GM18907 (cell line): ENCODE data around the gene RALBP1.

Experiments used
- ATAC-seq: cut with Tn5 transposase; IDR thresholded peaks from one replicate; pipeline ENCODE4 v1.9.1; 2021; ENCODE audit warnings: mild to moderate bottlenecking, moderate library complexity; ENCODE audit not compliant: unreplicated experiment

Gene RALBP1

DNA sequence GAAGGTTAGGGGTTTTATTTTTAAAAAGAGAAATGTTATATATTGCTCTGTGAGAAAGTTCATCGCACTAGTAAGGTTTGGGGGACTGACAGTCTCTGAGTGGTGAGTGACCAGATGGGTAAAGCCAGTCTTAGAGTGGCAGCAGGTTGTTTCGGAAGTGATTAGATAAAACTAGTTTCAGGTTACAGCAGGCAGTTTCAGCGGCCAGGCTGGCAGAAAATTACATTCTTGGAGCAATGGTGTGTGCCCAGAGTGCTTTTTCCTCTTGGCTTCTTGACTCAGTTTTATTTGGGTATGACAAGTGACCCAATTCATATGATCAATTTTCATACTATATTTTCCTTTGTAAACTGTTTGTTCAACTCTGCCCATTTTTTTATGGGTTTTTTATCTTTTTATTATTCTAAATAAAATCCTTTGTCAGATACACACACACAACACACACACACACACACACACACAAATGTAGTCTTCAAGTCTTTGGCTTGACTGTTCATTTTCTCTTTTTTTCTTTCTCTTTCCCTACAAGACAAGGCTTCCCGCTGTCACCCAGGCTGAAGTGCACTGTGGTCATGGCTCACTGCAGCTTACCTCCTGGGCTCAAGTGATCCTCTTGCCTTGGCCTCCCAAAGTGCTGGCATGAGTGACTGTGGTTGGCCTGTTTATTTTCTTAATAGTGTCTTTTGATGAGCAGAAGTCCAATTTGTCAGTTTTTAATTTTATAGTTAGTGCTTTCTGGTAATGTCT lies 30.9 kb downstream of the RALBP1 start:
- no peak for ATAC-seq

DNA sequence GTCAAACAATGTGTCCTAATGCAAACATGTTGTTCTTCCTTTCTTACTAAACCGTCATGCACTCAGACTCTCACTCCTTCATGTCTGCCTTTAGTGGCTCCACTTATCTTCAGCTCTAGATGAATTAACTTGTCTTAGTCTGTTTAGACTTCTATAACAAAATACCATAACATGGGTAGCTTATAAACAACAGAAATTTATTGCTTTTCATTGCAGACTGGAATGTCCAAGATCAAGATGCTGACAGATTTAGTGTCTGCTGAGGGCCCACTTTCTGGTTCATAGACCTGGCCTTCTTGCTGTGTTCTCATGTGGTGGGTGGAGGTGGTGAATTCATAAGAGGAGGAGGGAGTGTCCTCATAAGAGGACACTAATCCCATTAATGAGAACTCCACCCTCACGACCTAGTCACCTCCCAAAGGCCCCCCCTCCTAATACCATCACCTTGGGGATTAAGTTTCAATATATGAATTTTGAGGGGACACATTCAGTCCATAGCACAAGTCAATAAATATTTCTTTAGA lies 32.3 kb downstream of the RALBP1 start:
- ATAC-seq = no peak

DNA sequence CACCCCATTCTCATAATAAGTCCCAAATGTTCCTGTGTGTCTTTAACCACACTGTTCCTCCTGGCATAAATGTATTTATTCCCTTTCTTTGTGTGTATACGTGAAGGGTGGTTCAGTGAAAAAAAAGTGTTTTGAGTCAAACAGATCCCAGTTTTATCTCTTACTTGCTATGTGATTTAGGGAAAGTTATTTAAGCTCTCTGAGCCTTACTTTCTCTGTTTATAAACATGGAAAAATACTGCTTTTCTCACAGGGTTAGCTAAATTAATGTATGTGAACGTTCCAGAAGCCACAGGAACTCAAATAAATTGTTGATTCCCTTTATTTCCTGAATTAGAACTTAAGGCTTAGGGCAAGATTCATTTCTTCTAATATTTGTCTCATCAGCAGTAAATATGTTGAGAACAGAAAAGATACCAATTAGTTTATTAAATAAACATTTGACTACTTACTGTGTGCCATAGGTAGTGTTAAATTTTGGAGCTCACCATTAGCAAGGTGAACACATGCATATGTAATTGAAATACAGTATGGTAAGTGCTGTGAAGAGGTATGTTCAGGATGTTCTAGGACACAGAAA lies 33.2 kb downstream of the RALBP1 start:
- ATAC-seq = no peak

DNA sequence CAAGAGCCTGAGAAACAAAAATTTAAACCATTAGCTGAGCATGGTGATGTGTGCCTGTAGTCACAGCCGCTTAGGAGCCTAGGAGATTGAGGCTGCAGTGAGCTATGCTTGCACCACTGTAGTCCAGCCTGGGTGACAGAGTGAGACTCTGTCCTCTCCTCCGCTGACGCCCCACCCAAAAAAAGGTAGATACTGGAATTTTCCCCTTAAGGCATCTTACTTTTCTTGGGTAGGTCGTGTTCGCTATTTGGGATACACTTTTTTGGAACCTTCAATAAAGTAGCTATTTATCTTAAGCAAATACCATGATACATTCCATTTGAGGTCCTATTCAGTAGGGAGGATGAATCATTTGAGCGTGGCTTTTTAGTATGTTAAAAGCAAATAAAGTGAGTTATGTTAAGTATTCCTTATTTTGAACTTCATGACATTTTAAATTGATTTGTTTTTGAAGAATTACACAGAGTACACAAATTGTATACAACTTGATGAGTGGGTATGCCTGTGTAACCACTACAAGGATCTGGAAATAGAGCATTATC lies 38.7 kb downstream of the RALBP1 start:
- no peak for ATAC-seq

DNA sequence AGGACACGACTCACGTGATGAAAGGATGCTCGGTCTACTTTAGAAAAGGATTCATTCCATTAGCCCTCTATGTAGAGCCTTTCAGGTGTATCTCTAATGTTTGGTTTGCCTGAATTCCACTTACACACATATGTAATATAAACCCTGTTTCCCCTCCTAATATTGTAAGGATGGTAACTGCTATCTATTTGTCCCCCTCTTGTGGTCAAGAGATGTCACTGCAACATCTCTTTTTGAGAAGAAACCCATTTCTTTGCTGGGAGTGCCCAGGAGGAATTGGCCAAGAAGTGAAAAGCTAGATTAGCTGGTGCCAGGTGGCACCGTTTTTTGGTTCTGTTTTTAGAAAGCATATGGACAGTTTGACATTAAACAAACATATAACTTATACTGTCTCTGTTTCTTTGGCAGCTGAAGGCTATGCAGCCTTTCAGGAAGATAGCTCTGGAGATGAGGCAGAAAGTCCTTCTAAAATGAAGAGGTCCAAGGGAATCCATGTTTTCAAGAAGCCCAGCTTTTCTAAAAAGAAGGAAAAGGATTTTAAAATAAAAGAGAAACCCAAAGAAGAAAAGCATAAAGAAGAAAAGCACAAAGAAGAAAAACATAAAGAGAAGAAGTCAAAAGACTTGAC lies 41.2 kb downstream of the RALBP1 start:
- ATAC-seq = no peak

DNA sequence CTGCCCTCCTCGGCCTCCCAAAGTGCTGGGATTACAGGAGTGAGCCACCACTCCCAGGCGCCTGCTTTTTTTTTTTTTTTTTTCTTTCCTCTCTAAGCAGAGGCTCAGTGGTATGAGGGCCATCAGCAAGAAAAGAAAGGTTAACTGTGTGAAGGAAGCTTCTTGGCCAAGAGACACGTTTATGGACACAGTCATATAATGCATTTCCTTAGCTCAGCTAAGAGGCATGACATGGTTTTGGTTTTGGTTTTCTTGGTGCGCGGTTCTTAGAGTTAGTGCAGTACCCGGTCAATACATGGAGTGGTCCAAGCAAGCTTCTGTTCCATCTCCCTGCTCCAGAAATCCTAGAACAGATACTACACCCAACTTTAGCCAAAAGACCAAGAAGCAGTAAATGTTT lies 42.6 kb downstream of the RALBP1 start:
- ATAC-seq = no peak

DNA sequence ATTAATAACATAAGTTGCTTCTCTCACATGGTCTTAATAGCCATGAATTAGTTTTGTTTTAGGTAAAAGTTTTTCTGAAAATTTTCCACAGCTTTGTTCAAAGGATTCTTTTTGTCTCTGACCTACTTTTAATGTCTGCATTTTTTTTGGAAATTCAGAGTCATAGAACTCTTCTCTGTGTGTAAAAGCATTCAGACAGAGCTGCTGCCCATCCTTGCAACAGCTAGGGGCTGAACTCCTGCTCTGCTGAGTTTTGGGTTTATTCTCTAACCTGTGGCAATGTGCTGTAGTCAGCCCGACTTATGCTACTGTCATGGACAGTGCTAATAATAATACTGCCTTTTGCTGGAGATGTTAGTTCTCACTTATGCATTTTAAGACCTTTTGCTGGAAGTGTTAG lies 44.1 kb downstream of the RALBP1 start:
- ATAC-seq = no peak

DNA sequence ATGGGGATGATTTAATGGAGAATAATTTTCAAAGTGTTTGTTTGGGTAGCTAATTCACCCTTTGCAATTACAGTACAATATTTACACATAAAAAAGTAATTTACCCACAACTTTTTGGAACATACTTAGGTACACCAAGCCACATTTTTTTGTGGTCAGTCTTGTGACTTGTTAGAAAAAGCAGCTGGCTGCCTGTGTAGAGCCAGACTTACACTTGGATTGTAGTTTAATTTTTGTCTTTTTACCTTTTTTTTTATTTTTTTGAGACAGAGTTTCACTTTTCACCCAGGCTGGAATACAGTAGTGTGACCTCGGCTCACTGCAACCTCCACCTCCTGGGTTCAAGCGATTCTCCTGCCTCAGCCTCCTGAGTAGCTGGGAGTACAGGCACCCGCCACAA lies 45.4 kb downstream of the RALBP1 start:
- no peak for ATAC-seq

DNA sequence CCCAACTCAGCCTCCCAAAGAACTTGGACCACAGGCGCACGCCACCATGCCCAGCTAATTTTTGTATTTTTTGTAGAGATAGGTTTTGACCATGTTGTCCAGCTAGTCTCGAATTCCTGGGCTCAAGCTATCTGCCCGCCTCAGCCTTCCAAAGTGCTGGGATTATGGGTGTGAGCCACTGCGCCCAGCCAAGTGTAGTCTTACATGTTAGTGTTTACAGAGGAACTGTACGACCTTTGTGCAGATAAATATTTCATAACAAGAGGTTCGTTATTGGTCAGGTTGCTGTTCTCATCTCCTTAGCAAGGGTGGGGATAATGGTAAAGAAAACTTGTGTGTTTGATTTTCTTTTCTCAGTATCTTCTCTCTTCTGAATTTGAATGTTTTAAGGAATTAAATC lies 46.5 kb downstream of the RALBP1 start:
- no peak for ATAC-seq

DNA sequence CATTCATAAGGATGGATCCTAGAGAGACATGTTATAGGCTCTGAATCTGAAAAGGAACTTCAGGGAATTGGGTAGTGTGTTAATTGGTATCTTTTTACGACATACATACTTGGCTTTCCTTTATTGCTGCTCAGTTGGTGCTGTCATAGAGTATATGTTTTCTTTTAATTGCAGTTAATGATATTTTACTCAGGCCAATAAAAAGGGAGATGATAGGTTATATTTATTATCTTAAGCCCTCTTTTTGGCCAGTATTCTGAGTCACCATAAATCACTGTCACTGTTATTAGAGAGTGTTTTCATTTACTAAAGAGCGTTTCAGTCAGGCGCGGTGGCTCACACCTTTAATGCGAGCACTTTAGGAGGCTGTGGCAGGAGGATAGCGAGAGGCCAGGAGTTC lies 47.6 kb downstream of the RALBP1 start:
- no peak for ATAC-seq

DNA sequence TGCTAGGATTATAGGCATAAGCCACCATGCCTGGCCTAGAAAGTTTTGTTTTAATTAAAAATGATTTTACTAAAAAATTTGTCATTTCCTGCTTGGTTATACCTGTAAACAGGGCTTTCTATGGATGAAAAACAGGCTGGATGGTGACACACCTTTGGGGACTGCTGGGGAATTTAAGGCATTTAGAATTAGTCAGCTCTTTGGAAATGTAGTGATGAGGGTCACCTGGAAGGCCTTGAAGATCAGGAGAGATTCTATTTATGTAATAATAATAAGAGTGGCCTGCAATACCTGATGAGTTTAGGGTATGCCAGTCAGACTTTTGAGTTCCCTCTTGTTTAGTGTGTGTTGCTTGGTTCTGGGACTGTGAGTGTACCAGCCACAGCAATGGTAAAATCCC lies 51.1 kb downstream of the RALBP1 start:
- ATAC-seq = no peak

DNA sequence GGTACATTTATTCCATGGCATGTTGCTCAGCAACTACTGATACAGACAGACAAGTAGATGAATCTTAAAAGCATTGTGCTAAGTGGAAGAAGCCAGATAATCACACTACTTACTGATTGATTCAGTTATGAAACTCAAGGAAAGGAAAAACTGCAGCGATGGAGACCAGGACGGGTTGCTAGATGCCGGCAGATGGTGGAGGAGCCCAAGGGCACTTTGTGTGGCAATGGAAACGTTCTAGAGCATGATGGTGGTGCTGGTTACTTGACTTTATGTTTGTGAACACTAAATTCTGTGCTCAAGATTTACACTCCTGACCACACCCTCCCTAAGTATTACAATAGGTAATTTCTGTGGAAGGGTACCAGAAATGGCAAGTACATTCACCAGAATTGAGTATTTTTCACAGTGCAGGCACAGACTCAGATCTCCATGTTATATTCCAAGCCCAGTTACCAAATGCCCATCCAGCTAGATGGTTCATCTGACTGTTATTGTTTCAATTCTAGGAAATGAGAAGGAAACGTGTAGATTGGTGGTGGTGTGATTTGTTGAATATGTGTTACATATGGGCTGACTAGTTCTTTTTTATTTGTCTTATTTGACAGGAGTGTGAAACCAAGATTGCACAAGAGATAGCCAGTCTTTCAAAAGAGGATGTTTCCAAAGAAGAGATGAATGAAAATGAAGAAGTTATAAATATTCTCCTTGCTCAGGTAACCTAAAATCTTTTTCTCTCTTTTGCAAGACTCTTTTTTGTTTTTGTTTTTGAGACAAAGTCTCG lies 55.1 kb downstream of the RALBP1 start:
- no peak for ATAC-seq

DNA sequence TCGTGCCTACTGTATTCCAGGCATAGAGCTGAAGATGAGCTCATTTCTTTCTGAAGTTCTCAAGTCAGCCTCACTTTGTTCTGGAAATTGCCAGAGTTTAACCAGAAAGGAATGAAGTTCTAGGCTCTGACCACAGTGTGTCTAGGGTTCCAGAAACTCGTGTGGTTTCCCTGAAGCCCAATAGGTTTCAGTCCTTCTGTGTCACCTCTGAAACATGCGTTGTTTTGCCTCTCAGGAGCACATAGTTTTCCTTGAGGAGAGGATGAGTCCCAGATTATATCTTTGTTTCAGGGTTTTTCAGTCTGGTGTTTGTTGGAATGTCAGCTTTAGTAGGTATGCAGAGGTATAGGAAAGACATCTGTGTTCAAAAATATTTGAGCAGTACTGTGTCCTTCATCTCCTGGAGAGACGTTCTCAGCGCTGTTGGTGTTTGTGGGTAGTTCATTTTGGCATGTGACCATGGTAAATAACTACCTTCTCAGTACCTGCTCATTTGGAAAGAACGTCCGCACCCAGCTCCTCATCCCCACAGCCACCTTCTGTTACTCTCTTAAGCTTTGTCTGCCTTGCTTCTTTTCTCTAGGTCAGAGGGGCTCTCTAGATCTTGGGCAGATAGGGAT lies 56.6 kb downstream of the RALBP1 start:
- no peak for ATAC-seq

DNA sequence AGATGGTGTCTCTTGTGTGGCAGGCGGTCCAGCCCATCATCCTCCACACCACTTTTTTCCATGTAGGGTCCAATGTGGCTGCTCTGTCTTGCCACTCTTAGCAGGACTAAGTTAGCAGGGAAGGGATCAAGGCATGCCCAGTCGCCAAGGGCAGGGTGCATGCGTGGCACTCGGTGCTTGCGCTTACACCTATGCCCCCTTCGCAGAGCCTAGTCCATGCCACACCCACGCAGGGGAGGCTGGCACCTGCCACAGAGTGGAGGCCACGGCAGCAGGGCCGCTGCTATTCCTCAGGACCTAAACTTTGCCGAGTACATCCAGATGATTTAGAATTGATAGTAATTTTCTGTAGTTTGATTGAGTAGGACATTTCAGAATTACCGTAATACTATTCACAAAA lies 59.5 kb downstream of the RALBP1 start:
- no peak for ATAC-seq

DNA sequence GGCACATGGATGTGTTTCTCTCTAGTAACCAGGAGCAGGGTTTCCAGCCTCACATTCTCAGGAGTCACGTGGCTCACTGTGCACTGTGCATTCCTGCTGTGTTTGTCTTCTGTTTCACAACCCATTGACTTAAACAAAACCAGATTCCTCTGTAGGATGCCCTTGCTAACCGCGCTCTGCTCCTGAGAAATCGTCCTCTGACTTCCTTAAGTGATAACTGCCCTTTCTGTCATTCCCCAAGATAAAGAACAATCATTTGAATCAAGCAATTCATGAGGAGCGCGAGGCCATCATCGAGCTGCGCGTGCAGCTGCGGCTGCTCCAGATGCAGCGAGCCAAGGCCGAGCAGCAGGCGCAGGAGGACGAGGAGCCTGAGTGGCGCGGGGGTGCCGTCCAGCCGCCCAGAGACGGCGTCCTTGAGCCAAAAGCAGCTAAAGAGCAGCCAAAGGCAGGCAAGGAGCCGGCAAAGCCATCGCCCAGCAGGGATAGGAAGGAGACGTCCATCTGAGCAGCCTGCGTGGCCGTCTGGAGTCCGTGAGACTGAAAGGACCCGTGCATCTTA lies 60.2 kb downstream of the RALBP1 start:
- ATAC-seq = no peak

DNA sequence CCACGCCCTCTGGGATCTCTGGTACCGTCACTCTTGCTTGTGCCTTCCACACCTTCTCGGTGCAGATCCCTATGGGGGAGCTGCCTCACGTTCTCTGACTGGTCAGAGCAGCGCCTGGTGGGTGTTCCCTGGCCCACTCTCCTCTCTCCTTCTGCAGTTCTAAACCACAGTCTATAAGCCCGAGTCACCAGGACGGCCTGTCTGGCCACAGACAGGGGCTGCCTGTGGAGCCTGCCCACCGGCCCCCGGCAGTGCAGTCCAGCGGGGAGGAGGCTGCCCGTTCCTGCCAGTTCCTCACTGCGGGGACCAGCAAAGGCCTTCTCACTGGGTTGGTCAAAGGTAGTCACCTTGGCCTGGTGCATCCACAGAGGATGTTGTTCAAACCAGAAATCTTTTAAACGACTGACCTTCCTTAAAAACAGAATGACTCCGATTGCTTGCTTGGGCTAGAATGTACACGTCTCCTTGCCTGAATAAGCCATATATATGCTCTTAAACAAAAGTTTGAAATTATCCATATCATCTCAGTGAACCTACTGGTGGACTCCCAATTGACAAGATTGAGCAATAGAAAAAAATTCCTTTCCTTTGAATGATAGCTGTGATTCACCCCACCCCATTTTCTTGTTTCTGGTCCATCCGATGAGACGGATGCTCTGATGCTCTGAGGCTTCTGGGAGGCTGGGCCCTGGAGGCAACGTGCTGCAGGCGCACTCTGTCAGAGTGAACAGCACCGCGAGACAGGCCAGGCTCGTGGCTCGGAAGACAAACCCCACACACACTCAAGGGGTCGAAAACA lies 61.2 kb downstream of the RALBP1 start:
- ATAC-seq = no peak

DNA sequence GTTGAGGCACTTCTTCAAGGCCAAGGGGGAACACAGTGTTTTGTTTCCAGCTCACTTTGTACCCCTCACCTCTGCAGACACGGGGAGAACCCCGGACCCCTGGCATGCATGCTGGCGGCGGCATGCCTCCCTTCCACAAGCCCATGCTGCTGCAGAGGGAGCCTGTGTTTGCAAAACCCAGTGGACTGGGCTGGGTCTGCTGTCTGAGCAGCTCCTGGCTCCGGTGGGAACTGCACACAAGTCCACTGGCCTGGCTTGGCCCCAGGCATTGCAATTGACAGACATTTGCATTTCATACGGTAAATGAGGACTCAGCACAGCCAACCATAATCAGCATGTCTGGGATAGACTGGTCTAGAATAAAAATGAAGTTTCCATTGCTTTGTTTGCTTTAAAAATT lies 62.4 kb downstream of the RALBP1 start:
- ATAC-seq = no peak

DNA sequence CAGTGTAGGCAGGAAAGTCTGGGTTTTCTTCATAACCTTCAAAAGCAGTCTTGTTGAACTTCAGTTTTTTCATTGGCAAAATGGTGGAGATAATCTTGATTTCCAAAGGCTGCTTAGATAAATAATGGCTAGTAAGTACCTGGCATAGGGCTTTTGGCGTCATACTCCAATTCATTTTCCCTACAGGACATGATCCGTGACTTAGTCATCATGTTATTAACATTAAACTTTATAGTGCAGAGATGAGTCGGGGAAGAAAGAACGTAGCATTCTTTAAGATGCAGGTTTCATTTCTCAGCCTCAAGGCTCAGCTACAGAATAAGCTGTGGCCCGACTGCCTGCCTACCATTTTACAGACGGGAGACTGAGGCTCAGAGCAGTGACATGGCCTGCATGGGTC lies 64.0 kb downstream of the RALBP1 start:
- ATAC-seq = no peak

DNA sequence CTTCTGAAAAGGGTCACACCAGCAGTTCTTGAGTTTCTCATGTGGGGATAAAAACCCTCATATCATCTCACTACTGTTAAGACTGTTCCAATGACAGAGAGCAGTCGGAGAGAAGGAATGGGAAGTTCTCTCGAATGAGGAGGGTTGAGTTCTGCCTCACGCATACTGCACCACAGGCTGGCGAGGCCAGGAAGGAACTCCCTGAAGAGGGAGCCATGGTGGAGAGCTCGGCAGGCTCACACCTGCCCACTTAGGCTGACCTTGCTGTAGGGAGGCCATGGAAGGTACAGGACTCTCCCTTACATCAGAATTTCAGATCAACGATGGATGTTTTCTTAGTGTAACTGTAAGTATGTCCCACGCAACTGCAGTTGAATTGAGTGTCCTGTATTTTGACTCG lies 64.6 kb downstream of the RALBP1 start:
- no peak for ATAC-seq

DNA sequence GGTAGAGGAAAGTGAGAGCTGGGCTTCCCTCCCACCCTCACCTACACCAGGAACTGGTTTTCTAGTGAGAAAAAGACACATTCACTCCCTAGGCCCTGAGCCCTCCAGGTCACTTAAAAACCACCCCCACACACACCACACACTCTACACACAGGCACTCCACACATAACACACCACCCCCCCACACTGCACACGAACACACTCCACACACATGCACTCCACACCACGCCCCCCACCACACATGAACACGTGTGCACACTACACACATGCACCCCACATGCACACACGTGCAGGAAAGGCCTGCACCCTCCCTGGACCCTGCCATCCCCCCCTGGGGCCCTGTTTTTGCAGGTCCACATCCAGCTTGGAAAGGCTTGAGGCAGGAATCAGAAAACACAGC lies 67.6 kb downstream of the RALBP1 start:
- ATAC-seq = no peak
